Fibroblast of mammary gland (primary cell): ENCODE results near the gene STAB2.
A peak's percentile ranks its signal among the peaks of the same experiment; 100 is the strongest.

ENCODE experiments used
- DNase-seq: peaks from one replicate; pipeline ENCODE4 v3.0.0-alpha.2; 2010; ENCODE audit warnings: low read depth
- H3K4me3 ChIP-seq: 2 replicates; pipeline ENCODE4 v1.5.1; 2011; ENCODE audit warnings: low read depth, mild to moderate bottlenecking, low read length, moderate library complexity; ENCODE audit not compliant: control insufficient read depth
- CTCF ChIP-seq: conservative IDR thresholded peaks from 2 replicates; pipeline ENCODE4 v1.5.1; 2011; ENCODE audit warnings: low read depth, low read length, inconsistent platforms; ENCODE audit not compliant: control insufficient read depth, insufficient read depth

The STAB2 gene

GRCh38 chr12:103768467-103769123 lies 181.5 kb downstream of the STAB2 start:
- DNase-seq: no peak
- no peak for TF ChIP-seq CTCF
- no peak overlapping the region for H3K4me3 ChIP-seq

- TF ChIP-seq CTCF: no peak
- no peak overlapping the region for H3K4me3 ChIP-seq
- no peak for DNase-seq
Measured at GRCh38 chr12:103769240-103769945, 182.3 kb downstream of the STAB2 start.

- TF ChIP-seq CTCF: peak; percentile 65
- no peak overlapping the region for H3K4me3 ChIP-seq
- peak; percentile 42 for DNase-seq
Measured at GRCh38 chr12:103771466-103771865, 184.4 kb downstream of the STAB2 start.

GRCh38 chr12:103772367-103773108 lies 185.5 kb downstream of the STAB2 start:
- TF ChIP-seq CTCF: no peak
- H3K4me3 ChIP-seq: no peak overlapping the region
- DNase-seq: no peak

GRCh38 chr12:103773109-103773910 lies 186.2 kb downstream of the STAB2 start:
- no peak overlapping the region for H3K4me3 ChIP-seq
- DNase-seq: no peak
- no peak for TF ChIP-seq CTCF

- no peak for TF ChIP-seq CTCF
- H3K4me3 ChIP-seq: no peak overlapping the region
- no peak for DNase-seq
Measured at GRCh38 chr12:103774977-103775560, 188.0 kb downstream of the STAB2 start.
